Adrenal gland (tissue), 12 donors: ENCODE data around the gene FHOD3. TPM values are rescaled to one million over a fixed set of nuclear protein-coding genes. Genes with fewer than 3 reads are reported as not detected.
"Not testable (repeated sequence)": the region's sequence is repeated elsewhere in the genome, so short reads cannot be mapped to it uniquely, and the experiment has no call there.

ENCODE experiments used
- DNase-seq, 7 donors: peaks; one replicate each; pipeline ENCODE4 v3.0.0-alpha.2; 2019 to 2020
- H3K27ac ChIP-seq, 5 donors: fragments of 200-600 bp; sonication (generic) in 4 of 5; 1 replicate in 3 of 5; 2 replicates in 2 of 5; pipeline versions ENCODE4 v1.5.1 to v1.8.0; 2016 to 2020; ENCODE audit warnings: mild to moderate bottlenecking in 1 of 5
- H3K27me3 ChIP-seq: fragments of 200-600 bp; 2 replicates; pipeline ENCODE4 v1.8.0; 2021
- H3K36me3 ChIP-seq, 2 donors: fragments of 200-600 bp; replicated peaks in 1 of 2; 1 replicate in 1 of 2; 2 replicates in 1 of 2; pipeline versions ENCODE4 v1.5.1 to v1.8.0; 2018 to 2022
- H3K4me1 ChIP-seq, 2 donors: fragments of 200-600 bp; replicated peaks in 1 of 2; 1 replicate in 1 of 2; 2 replicates in 1 of 2; pipeline versions ENCODE4 v1.5.1 to v1.8.0; 2018 to 2021
- H3K4me3 ChIP-seq, 4 donors: fragments of 200-600 bp; sonication (generic) in 3 of 4; one replicate each; pipeline ENCODE4 v1.5.1; 2016 to 2018
- H3K9me3 ChIP-seq, 3 donors: fragments of 200-600 bp; sonication (generic) in 1 of 3; replicated peaks in 1 of 3; 1 replicate in 2 of 3; 2 replicates in 1 of 3; pipeline versions ENCODE4 v1.5.1 to v1.8.0; 2016 to 2021
- CTCF ChIP-seq, 6 experiments: fragments of 450-650 bp in 4 of 6; fragments of 200-600 bp in 2 of 6; sonication (generic) in 1 of 6; IDR thresholded peaks; 1 replicate in 5 of 6; 2 replicates in 1 of 6; pipeline versions ENCODE4 v1.5.1 to v1.8.0; 2016 to 2021; ENCODE audit warnings: antibody characterized with exemption in 6 of 6, mild to moderate bottlenecking in 2 of 6, moderate library complexity in 1 of 6
- POLR2A ChIP-seq, 2 donors: fragments of 450-650 bp; IDR thresholded peaks; one replicate each; pipeline ENCODE4 v1.6.1; 2017; ENCODE audit warnings: antibody characterized with exemption in 2 of 2, mild to moderate bottlenecking in 2 of 2, moderate library complexity in 1 of 2
- WGBS, 4 donors: extraction: QIAGEN DNeasy Blood & Tissue Kit in 2 of 4; methylation state at CpG; one replicate each; pipeline versions ENCODE4 v1.1.5 to v1.1.7; 2013 to 2017; 5-methylcytosine and 5-hydroxymethylcytosine counted together
- intact Hi-C, 2 donors: fragments of 100-400 bp; cut with DNase I; formaldehyde crosslinking; loops; one replicate each; pipeline versions ENCODE4 v1.14.1 to v1.15.0; 2022 to 2023
- polyA plus RNA-seq, 3 donors: library from polyadenylated mRNA; stranded (reverse); fragments of 200-250 nt in 2 of 3; fragments of 350-450 nt in 1 of 3; fragmentation: Illumina TruSeq in 1 of 3; extraction: RNeasy Lipid Tissue Mini Kit (QIAGEN cat#74804) in 1 of 3; gene quantifications; one replicate each; pipeline ENCODE4 v1.2.3, GENCODE V29; 2013 to 2014
- total RNA-seq, 9 donors: library from RNA; depleted of rRNA in 4 of 9; stranded (reverse); fragments of >200 nt in 4 of 9; fragments of 120-200 nt in 1 of 9; fragmentation: NEBNext Ultra II Directional in 1 of 9; extraction: Animal tissue kit (Norgen Biotek cat#: 25700) in 1 of 9; gene quantifications; one replicate each; pipeline versions ENCODE4 v1.1.0 to v1.2.4, GENCODE V29; 2013 to 2023
- donor health status: healthy with polysubstance abuse.
- donor health status: Bipolar disorder and iron deficiency.
- donor health status: DM: yes; HTN: yes; CAD: no.
- donor health status: DM: no; HTN: no; CAD: no.
- donor health status: DM: no; HTN: no; CAD: no.
- donor health status: DM: yes; HTN: yes; CAD: no.

Gene FHOD3
- total and polyA plus RNA-seq, 12 donors, result 17.5 to 87.9 (median 48.5) TPM

GRCh38 chr18:36459786-36460185 lies 162.3 kb downstream of the FHOD3 start:
- intact Hi-C loops, result loop anchor here in 1 of 2 donors (10.0 kb wide), 1 partner anchor 105 kb away; no protein-coding TSS in a partner anchor
- TF ChIP-seq CTCF (IDR thresholded peaks at IDR 0.05) (no peak), POLR2A (IDR thresholded peaks at IDR 0.05) (no peak)

GRCh38 chr18:36460324-36460850 lies 162.9 kb downstream of the FHOD3 start:
- Histone ChIP-seq H3K4me3 (no peak overlapping the region), H3K27ac (no peak overlapping the region), H3K4me1 (no peaks in the 10 kb centered on the region), H3K36me3 (no peaks in the 10 kb centered on the region), H3K27me3 (no peaks in the 10 kb centered on the region), H3K9me3 (no peaks in the 10 kb centered on the region)
- no peak for TF ChIP-seq POLR2A (IDR thresholded peaks at IDR 0.05)
- TF ChIP-seq CTCF (IDR thresholded peaks at IDR 0.05), result no peak
- intact Hi-C loops, result loop anchor here in 1 of 2 donors (10.0 kb wide), 1 partner anchor 104 kb away; no protein-coding TSS in a partner anchor
- WGBS, 4 donors, result 74 to 84% (median 78%) methylated on average over 2 of the region's 2 CpGs
- DNase-seq, result no peak

More at GRCh38 chr18:36459786-36460185, 162.3 kb downstream of the FHOD3 start:
- no peaks in the 10 kb centered on the region for H3K36me3 ChIP-seq
- H3K9me3 ChIP-seq, result no peaks in the 10 kb centered on the region
- no peak for DNase-seq
- H3K27ac ChIP-seq, result no peak overlapping the region
- H3K4me3 ChIP-seq, result no peak overlapping the region
- H3K27me3 ChIP-seq, result no peaks in the 10 kb centered on the region
- H3K4me1 ChIP-seq, result no peaks in the 10 kb centered on the region
- 39 to 83% (median 68%) methylated on average over 3 of the region's 3 CpGs for WGBS, 4 donors

- no peak for DNase-seq
- no peaks in the 10 kb centered on the region for H3K27me3 ChIP-seq
- no peak for TF ChIP-seq POLR2A (IDR thresholded peaks at IDR 0.05)
- TF ChIP-seq CTCF (IDR thresholded peaks at IDR 0.05), result no peak
- H3K36me3 ChIP-seq, result no peaks in the 10 kb centered on the region
- H3K27ac ChIP-seq, result no peak overlapping the region
- H3K9me3 ChIP-seq, result no peaks in the 10 kb centered on the region
- H3K4me3 ChIP-seq, result no peak overlapping the region
- intact Hi-C loops, result loop anchor here in 1 of 2 donors (10.0 kb wide), 1 partner anchor 104 kb away; no protein-coding TSS in a partner anchor
- 79 to 90% (median 84%) methylated on average over 3 of the region's 3 CpGs for WGBS, 4 donors
- H3K4me1 ChIP-seq, result no peaks in the 10 kb centered on the region
These were observed 163.3 kb downstream of the FHOD3 start for GRCh38 chr18:36460854-36461253.

- H3K4me1 ChIP-seq, result no peaks in the 10 kb centered on the region
- H3K36me3 ChIP-seq, result no peaks in the 10 kb centered on the region
- H3K9me3 ChIP-seq, result no peaks in the 10 kb centered on the region
- TF ChIP-seq CTCF (IDR thresholded peaks at IDR 0.05) (no peak), POLR2A (IDR thresholded peaks at IDR 0.05) (no peak)
- DNase-seq, result no peak
- no peaks in the 10 kb centered on the region for H3K27me3 ChIP-seq
- intact Hi-C loops, result loop anchor here in 1 of 2 donors (10.0 kb wide), 1 partner anchor 103 kb away; no protein-coding TSS in a partner anchor
- H3K27ac ChIP-seq, result no peak overlapping the region
- no peak overlapping the region for H3K4me3 ChIP-seq
- 95 to 100% (median 98%) methylated on average over 1 of the region's 1 CpG for WGBS, 4 donors
These were observed 164.1 kb downstream of the FHOD3 start for GRCh38 chr18:36461551-36461987.

- intact Hi-C loops, result loop anchor here in 1 of 2 donors (10.0 kb wide), 1 partner anchor 101 kb away; no protein-coding TSS in a partner anchor
- not testable (repeated sequence) for H3K27me3 ChIP-seq, DNase-seq, H3K36me3 ChIP-seq, H3K4me3 ChIP-seq, H3K9me3 ChIP-seq, H3K4me1 ChIP-seq, H3K27ac ChIP-seq
- 95 to 99% (median 96%) methylated on average over 5 of the region's 5 CpGs for WGBS, 4 donors
These were observed 166.0 kb downstream of the FHOD3 start for GRCh38 chr18:36463516-36463915.
